IPS-NIHi7 (cell line): ENCODE results near the gene CNGA1.

Experiments used
- DNase-seq: peaks from one replicate; pipeline ENCODE4 v3.0.0; 2012; ENCODE audit warnings: mixed read lengths; ENCODE audit errors: extremely low spot score

The CNGA1 gene

GRCh38 chr4:48016141-48017107 lies at the start of gene CNGA1, which contains the start of gene NIPAL1:
CNGA1 (minus strand) TSS chr4:48016681; CDS start chr4:47952689, 63,992 bp downstream.
NIPAL1 (plus strand) TSS chr4:48016772; CDS start chr4:48016840, 68 bp downstream.
- DNase-seq, result peak; percentile 98

- DNase-seq, result no peak
These were observed 49.1 kb upstream of the CNGA1 start for GRCh38 chr4:48065587-48066052.

DNA sequence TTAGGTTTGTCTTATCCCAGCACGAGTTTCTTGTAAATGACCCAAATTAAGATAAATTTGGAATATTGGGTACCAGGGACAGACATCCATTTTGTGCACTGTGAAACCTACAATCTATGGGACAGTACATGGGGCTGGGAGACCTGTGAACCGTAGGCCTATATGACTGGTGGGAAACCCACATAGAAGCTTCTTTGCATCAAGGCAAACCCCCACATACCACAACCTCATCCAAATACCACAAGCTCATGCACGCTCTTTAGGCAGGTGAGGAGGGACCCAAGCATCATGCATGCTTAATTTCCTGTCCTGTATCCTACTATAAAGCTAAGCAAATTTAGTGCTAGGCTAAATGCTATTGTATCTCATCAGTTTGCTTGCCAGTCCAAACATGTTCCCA lies 47.9 kb upstream of the CNGA1 start:
- no peak for DNase-seq

DNA sequence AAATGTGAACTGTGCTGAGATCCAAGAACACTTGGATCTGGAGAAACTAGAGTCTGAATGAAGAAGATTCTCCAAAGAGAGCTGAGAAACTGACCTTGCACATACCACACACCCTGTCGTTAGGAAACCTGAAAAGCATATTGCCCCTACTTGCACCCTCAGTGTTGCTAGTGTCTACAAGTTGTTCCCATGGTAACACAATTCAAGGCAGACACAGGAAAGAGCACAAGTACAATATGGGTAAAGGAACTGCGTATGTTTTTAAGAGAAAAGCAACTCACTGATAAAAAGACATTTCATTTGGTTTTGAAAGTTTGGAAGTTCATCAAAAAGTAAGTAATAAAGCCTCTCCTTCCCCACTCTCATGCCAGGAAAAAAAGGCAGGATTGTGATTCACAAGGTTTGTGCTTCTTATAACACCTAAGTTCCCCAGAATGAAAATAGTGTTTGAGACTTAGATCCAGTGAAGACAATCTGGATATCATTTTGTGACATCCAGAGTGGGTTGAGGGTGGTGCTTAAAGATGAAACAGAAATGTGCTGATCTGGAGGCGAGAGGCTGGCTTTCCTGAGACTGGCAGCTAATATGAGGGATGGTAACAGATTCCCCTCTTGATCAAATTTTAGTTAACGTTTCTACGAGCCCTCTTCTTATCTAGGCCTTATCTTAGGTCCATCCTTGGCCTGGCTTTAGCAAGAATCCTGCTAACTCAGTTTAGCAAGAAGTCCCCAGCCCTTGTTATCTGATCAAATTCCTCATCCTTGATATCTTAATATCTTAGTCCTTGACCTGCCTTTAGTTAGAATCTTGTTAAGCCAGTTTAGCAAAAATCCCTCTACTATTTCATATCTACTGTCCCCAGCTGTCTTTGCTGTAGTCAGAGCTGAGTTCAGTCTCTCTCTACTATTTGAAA lies 42.4 kb upstream of the CNGA1 start:
- DNase-seq, result no peak

DNA sequence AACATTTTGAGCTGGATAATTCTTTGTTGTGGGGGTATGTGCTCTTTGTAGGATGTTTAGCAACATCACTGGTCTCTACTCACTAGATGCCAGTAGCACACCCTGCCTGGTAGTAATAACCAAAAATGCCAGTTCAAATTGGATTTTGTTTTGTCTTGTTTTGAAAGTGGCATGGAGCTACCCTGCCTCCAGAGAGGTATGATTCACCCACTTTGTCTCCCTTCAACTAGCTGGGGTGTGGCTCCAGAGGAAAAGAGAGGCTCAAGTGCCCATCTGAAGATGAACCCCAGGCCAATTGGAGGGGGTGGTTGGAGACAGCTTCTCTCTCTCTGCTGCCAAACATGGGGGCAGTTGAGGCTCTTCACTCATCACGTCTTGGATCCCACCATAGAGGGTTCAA lies 34.6 kb upstream of the CNGA1 start:
- DNase-seq, result no peak

- DNase-seq, result no peak
These were observed 33.0 kb upstream of the CNGA1 start for GRCh38 chr4:48049483-48049882.

DNA sequence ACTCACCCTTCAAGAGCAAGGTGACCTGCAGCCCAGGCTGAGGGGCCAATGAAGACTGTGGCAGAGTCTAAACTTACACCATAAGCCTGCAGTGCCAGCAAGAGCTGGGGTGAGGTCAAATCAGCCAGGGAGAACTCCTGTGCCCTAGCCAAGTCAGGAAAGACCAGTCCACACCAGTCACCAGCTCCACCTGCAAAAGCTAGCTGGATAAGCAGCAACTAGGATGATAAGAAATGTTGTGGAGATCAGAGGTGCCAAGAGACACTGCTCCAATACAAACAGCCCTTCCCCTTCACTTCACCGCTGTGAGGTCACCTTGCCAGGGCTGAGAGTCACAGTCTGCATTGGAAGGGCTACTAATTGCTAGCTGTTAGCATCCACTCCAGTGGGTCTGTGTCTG lies 31.4 kb upstream of the CNGA1 start:
- DNase-seq, result no peak

DNA sequence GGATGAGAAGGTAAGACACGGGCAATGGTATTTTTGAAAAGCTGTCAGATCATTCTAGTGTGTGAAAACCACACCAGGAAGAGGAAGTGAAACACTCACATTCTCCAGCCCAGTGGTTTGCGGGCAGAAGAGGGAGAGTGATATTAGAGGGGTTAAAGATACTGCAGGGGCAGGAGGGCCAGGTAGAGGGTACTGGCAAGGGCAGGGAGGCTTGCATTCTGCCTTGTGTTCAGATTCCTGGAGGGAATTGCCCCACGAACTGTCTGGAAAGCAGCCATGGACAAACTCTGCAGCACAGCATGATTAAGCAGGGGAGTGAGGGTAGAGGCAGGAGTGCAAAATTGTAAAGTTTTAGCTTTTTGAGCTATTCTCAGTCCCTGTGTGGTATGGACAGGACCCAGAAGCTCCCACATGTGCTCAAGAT lies 31.0 kb upstream of the CNGA1 start:
- DNase-seq, result no peak

DNA sequence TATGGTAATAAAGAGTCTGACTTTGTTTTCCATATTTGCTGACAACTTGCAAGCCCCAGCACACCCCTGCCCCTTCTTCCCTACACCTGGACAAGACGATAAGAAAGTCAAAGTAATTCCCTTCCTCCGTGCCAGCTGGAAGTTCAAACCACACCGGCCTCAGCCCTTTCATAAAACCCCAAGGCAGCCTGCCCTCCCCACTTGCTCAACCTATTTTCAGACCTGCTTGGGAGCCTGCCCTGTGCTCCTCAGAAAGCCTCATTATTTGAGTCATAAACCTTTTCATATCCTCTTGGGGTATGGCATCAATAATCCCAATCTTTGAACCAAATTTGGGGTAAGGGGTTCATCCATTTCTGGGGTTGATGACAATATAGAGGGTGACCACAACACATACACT lies 29.6 kb upstream of the CNGA1 start:
- no peak for DNase-seq

GRCh38 chr4:48044298-48044697 lies 27.8 kb upstream of the CNGA1 start:
- DNase-seq, result no peak

DNA sequence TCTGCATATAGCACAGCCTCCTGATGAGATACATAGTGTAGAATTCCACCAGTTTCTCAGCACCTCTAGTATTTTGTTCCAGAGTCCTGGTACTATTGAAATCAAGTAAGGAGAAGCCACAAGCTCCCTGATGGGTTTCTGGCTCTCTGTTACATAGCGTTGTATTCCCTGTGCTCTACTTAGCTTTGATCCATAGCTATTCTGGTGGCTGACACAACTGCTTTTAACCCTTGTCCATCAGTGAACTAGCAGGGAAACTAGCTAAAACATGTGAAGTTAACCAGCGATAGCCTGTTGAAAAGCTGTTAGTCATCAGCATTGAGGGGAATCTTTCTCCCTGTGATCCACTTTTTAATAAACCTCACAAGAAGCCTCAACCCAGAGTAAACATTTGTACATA lies 27.0 kb upstream of the CNGA1 start:
- no peak for DNase-seq

- no peak for DNase-seq
These were observed 26.5 kb upstream of the CNGA1 start for GRCh38 chr4:48042979-48043461.

DNA sequence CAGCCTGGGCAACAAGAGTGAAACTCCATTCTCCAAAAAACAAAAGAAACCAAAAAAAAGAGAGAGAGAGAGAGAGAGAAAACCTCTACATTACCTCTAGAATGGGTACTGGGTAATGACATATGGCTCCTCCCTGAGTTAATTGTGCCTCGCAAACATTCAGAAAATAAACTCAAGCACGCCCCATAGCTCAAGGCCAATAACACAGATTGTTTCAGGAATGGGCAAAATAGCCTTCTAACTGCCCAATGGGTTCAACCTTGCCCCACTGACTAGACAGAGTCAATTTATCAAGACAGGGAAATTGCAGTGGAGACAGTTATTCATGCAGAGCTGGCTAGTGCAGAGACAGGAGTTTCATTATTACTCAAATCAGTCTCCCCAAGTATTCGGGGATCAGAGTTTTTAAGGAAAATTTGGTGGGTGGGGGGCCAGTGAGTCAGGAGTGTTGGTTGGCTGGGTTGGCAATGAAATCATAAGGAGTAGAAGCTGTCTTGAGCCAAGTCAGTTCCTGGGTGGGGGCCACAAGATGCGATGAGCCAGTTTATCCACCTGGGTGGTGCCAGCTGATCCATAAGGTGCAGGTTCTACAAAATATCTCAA lies 25.2 kb upstream of the CNGA1 start:
- DNase-seq, result no peak

DNA sequence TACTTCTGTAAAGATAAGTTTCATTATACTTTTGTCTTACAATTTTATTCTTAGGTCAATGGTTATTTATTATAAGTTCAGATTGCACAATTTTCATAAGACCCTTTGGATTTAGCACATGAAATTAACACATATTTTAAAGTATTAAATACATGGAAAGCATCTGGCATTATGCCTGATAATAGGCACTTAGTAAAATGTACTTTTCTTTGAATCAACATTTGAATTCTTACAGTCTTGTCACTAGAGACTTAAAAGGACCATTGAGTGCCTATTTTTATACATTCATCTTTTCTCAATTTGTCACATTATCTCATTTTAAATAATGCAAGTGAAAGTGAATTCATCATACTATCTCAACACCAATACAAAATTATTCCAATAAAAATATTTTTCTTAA lies 23.1 kb upstream of the CNGA1 start:
- no peak for DNase-seq

DNA sequence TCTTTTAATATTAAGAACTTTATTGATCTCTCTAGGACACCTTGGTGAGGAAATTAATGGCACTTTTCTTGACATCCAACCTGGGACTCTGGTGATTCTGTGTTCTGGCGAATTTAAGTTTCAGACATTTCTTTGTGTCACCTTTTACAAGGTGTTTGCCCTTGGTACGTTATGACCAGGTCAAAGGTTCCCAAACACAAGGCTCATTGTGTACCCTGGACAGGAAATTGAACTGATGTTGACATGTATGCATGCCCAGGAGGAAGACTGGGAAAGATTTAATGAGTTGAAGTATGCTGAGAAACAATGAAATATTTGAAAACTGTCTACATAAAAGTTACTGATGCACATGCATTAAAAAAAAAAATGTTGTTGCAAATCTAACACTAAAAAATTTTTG lies 22.2 kb upstream of the CNGA1 start:
- no peak for DNase-seq

GRCh38 chr4:48037117-48037462 lies 20.6 kb upstream of the CNGA1 start:
- DNase-seq, result no peak

- no peak for DNase-seq
These were observed 19.5 kb upstream of the CNGA1 start for GRCh38 chr4:48035952-48036351.

GRCh38 chr4:48033825-48034413 lies 17.4 kb upstream of the CNGA1 start:
- DNase-seq, result peak; percentile 38

DNA sequence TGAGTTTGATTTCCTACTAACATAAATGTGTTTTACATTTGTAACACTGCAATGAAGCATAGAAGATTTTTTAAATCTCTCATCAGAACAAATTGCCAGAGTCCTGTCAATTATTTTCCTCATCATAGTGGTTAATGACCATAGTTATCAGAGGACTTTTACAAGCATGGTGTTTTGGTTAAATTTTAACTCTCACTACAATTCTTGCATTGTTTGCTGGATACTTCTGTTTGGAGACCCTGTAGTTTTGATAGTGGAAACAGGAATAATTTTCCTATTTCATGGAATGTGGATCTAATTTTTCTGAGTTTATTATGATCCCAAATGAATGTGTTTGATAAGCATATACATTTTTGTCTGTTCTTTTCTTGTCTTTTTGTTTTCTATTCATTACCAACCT lies 16.9 kb upstream of the CNGA1 start:
- no peak for DNase-seq

DNA sequence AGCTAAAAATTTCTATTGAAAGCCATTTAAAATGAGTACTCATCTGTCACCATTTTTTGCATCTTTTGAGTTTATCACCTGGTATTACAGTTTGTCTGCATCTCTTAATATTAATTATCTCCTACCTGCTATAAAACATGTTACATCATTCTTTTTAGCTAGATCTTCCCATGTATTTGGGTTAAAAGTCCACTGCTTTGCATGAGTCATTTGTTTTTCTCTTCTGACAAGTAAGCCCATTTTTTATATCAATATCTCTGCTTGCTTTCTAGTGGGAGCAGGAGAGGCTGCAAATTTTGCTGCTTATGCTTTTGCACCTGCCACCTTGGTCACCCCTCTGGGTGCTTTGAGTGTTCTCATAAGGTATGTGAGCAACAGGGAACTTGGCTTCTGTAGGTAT lies 16.2 kb upstream of the CNGA1 start:
- DNase-seq, result no peak

GRCh38 chr4:48031802-48032525 lies 15.5 kb upstream of the CNGA1 start:
- DNase-seq, result no peak
